ENCODE results near the gene FURIN. TPM values are rescaled to one million over a fixed set of nuclear protein-coding genes. Genes with fewer than 3 reads are reported as not detected.

Gene FURIN
- total and polyA plus RNA-seq, 9 of the 15 experiments (the other 6 are each of a cell fraction or from before 2014, with no cell fraction given) = 0.92 to 99.9 (median 34.8) TPM

DNA sequence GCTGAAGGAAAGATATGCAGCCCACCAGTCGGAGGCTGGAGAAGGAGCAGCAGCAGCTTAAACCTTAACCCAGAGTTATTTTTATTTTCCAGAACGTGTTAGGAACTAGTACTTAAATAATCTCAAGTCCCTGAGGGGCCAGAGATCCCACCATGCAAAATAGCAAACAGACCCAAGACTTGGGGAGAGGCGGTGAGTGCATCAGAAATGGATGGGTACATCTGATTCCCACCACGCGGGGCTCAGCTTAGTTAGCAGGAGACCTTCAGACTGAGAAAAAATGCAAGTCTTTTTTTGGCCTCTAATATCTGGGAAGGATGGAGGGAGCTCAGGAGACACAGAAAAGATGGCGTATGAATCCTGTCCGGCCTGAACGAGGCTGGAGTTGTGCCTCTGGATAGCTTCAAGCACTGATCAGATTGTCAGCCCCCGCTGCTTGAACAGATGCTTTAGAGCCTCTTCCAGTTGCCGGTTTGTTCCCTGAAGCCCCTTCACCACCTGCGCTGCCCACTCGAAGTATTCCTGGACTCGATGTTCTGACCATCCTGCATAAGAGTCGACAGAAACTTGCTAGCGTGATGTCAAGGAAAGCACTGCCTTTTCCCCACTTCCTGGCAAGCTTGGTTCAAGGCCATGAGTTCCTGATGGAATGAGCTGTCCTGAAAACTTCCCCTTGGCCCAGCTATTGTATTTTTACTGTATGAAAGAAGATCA is 62.6 kb downstream of the FURIN start (continued):
- TF ChIP-seq, protein P1, sequence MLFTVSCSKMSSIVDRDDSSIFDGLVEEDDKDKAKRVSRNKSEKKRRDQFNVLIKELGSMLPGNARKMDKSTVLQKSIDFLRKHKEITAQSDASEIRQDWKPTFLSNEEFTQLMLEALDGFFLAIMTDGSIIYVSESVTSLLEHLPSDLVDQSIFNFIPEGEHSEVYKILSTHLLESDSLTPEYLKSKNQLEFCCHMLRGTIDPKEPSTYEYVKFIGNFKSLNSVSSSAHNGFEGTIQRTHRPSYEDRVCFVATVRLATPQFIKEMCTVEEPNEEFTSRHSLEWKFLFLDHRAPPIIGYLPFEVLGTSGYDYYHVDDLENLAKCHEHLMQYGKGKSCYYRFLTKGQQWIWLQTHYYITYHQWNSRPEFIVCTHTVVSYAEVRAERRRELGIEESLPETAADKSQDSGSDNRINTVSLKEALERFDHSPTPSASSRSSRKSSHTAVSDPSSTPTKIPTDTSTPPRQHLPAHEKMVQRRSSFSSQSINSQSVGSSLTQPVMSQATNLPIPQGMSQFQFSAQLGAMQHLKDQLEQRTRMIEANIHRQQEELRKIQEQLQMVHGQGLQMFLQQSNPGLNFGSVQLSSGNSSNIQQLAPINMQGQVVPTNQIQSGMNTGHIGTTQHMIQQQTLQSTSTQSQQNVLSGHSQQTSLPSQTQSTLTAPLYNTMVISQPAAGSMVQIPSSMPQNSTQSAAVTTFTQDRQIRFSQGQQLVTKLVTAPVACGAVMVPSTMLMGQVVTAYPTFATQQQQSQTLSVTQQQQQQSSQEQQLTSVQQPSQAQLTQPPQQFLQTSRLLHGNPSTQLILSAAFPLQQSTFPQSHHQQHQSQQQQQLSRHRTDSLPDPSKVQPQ (CRISPR knock-in tag; IDR thresholded peaks at IDR 0.05; ENCODE audit: borderline replicate concordance) = no peak
- TF ChIP-seq YY1 (IDR thresholded peaks at IDR 0.05; ENCODE audit: borderline replicate concordance in 1 of 3, control insufficient read depth in 1 of 3, extremely low read depth in 1 of 3, insufficient read depth in 3 of 3, insufficient read length in 1 of 3, insufficient replicate concordance in 2 of 3, low read depth in 1 of 3, low read length in 2 of 3) = peak in 2 of 3 experiments; percentile 23 to 80
- peak; percentile 40; the same call in 1 of the 2 replicates for TF ChIP-seq ZNF589 (CRISPR knock-in tag; IDR thresholded peaks at IDR 0.05; ENCODE audit: low read depth)
- TF ChIP-seq ZNF134 (CRISPR knock-in tag; conservative IDR thresholded peaks at IDR 0.05) = no peak
- TF ChIP-seq POLR3G (IDR thresholded peaks at IDR 0.05; ENCODE audit: extremely low read depth, insufficient read length, insufficient replicate concordance) = no peak
- TF ChIP-seq ARID1B (IDR thresholded peaks at IDR 0.05) = no peak
- no peak for TF ChIP-seq BMI1 (IDR thresholded peaks at IDR 0.05; ENCODE audit: low read length)
- TF ChIP-seq, protein P2, sequence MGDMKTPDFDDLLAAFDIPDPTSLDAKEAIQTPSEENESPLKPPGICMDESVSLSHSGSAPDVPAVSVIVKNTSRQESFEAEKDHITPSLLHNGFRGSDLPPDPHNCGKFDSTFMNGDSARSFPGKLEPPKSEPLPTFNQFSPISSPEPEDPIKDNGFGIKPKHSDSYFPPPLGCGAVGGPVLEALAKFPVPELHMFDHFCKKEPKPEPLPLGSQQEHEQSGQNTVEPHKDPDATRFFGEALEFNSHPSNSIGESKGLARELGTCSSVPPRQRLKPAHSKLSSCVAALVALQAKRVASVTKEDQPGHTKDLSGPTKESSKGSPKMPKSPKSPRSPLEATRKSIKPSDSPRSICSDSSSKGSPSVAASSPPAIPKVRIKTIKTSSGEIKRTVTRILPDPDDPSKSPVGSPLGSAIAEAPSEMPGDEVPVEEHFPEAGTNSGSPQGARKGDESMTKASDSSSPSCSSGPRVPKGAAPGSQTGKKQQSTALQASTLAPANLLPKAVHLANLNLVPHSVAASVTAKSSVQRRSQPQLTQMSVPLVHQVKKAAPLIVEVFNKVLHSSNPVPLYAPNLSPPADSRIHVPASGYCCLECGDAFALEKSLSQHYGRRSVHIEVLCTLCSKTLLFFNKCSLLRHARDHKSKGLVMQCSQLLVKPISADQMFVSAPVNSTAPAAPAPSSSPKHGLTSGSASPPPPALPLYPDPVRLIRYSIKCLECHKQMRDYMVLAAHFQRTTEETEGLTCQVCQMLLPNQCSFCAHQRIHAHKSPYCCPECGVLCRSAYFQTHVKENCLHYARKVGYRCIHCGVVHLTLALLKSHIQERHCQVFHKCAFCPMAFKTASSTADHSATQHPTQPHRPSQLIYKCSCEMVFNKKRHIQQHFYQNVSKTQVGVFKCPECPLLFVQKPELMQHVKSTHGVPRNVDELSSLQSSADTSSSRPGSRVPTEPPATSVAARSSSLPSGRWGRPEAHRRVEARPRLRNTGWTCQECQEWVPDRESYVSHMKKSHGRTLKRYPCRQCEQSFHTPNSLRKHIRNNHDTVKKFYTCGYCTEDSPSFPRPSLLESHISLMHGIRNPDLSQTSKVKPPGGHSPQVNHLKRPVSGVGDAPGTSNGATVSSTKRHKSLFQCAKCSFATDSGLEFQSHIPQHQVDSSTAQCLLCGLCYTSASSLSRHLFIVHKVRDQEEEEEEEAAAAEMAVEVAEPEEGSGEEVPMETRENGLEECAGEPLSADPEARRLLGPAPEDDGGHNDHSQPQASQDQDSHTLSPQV (IDR thresholded peaks at IDR 0.05) = 0 out of 2 replicates have a peak, but pooled peaks have one; percentile 29
- no peak for TF ChIP-seq PHB2 (IDR thresholded peaks at IDR 0.05; ENCODE audit: low read depth)
- TF ChIP-seq, protein P3, sequence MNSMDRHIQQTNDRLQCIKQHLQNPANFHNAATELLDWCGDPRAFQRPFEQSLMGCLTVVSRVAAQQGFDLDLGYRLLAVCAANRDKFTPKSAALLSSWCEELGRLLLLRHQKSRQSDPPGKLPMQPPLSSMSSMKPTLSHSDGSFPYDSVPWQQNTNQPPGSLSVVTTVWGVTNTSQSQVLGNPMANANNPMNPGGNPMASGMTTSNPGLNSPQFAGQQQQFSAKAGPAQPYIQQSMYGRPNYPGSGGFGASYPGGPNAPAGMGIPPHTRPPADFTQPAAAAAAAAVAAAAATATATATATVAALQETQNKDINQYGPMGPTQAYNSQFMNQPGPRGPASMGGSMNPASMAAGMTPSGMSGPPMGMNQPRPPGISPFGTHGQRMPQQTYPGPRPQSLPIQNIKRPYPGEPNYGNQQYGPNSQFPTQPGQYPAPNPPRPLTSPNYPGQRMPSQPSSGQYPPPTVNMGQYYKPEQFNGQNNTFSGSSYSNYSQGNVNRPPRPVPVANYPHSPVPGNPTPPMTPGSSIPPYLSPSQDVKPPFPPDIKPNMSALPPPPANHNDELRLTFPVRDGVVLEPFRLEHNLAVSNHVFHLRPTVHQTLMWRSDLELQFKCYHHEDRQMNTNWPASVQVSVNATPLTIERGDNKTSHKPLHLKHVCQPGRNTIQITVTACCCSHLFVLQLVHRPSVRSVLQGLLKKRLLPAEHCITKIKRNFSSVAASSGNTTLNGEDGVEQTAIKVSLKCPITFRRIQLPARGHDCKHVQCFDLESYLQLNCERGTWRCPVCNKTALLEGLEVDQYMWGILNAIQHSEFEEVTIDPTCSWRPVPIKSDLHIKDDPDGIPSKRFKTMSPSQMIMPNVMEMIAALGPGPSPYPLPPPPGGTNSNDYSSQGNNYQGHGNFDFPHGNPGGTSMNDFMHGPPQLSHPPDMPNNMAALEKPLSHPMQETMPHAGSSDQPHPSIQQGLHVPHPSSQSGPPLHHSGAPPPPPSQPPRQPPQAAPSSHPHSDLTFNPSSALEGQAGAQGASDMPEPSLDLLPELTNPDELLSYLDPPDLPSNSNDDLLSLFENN (IDR thresholded peaks at IDR 0.05; ENCODE audit: low read depth in 2 of 2, low read length in 2 of 2) = no peak
- no peak for TF ChIP-seq FOSL1 (tag; conservative IDR thresholded peaks at IDR 0.05)
- 0 out of 2 replicates have a peak, but pooled peaks have one; percentile 27 for TF ChIP-seq CREM (IDR thresholded peaks at IDR 0.05; ENCODE audit: low read depth)
- TF ChIP-seq SRF (CRISPR knock-in tag; IDR thresholded peaks at IDR 0.05) = no peak
- no peak for TF ChIP-seq ZNF124 (CRISPR knock-in tag; IDR thresholded peaks at IDR 0.05)

All from K562 (cell line).